Measurements from ENCODE around the gene EVX2.

DNA sequence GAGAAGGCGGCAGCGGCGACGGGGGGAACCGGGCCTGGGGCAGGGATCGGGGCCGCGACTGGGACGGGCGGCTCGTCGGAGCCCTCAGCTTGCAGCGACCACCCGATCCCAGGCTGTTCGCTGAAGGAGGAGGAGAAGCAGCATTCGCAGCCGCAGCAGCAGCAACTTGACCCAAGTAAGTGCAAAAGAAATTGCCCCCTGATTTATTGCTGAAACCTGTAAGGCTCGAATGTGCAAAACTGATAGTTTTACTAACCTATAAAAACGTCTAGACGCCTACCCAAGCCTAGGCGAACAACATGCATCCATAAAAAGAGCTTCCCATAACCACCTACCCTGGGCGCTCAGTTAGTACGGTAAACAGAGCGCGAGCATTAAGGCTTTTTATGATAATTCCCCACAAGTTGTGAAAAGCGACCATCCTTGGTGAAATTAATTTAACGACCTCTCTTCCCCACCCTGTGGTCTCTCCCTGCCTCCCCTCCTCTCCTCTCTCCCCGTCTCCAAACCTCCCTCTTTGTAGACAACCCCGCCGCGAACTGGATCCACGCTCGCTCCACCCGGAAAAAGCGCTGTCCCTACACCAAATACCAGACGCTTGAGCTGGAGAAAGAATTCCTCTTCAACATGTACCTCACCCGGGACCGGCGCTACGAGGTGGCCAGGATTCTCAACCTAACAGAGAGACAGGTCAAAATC is 39.8 kb upstream of the EVX2 start:
- TF ChIP-seq, protein P1, sequence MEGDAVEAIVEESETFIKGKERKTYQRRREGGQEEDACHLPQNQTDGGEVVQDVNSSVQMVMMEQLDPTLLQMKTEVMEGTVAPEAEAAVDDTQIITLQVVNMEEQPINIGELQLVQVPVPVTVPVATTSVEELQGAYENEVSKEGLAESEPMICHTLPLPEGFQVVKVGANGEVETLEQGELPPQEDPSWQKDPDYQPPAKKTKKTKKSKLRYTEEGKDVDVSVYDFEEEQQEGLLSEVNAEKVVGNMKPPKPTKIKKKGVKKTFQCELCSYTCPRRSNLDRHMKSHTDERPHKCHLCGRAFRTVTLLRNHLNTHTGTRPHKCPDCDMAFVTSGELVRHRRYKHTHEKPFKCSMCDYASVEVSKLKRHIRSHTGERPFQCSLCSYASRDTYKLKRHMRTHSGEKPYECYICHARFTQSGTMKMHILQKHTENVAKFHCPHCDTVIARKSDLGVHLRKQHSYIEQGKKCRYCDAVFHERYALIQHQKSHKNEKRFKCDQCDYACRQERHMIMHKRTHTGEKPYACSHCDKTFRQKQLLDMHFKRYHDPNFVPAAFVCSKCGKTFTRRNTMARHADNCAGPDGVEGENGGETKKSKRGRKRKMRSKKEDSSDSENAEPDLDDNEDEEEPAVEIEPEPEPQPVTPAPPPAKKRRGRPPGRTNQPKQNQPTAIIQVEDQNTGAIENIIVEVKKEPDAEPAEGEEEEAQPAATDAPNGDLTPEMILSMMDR (conservative IDR thresholded peaks at IDR 0.05), result no peak
- TF ChIP-seq ZFX (IDR thresholded peaks at IDR 0.05), result no peak
